WTC11 (cell line): ENCODE measurements around the gene UCK1.

Source experiments
- AFF4 ChIP-seq: sonication (generic); formaldehyde crosslinking; IDR thresholded peaks from 2 replicates; pipeline ENCODE4 v1.8.1; 2023; ENCODE audit warnings: mild to moderate bottlenecking, missing genetic modification reagents, borderline replicate concordance
- ATF3 ChIP-seq: sonication (generic); formaldehyde crosslinking; conservative IDR thresholded peaks from 2 replicates; pipeline ENCODE4 v1.8.1; 2022; ENCODE audit warnings: mild to moderate bottlenecking, missing genetic modification reagents
- CTCF ChIP-seq: fragments of 200-600 bp; IDR thresholded peaks from 2 replicates; pipeline ENCODE4 v1.8.0; 2022; ENCODE audit warnings: antibody characterized with exemption
- FOXP1 ChIP-seq: sonication (generic); formaldehyde crosslinking; IDR thresholded peaks from 2 replicates; pipeline ENCODE4 v1.8.0; 2022; ENCODE audit warnings: missing genetic modification reagents, mild to moderate bottlenecking, moderate library complexity, borderline replicate concordance
- HMGXB4 ChIP-seq: sonication (generic); formaldehyde crosslinking; IDR thresholded peaks from 2 replicates; pipeline ENCODE4 v1.8.1; 2023; ENCODE audit warnings: mild to moderate bottlenecking, moderate library complexity, missing genetic modification reagents
- MAX ChIP-seq: sonication (generic); formaldehyde crosslinking; IDR thresholded peaks from 2 replicates; pipeline ENCODE4 v1.8.0; 2022; ENCODE audit warnings: mild to moderate bottlenecking, missing genetic modification reagents
- MXD4 ChIP-seq: fragments of 250-450 bp; sonication (Bioruptor Pico); IDR thresholded peaks from 2 replicates; pipeline ENCODE4 v1.8.0; 2021; ENCODE audit warnings: mild to moderate bottlenecking, moderate library complexity, borderline replicate concordance
- OVOL2 ChIP-seq: fragments of 250-450 bp; sonication (Bioruptor Pico); IDR thresholded peaks from 2 replicates; pipeline ENCODE4 v1.9.0; 2021; ENCODE audit warnings: mild to moderate bottlenecking, borderline replicate concordance
- ZNF138 ChIP-seq: sonication (generic); formaldehyde crosslinking; conservative IDR thresholded peaks from 2 replicates; pipeline ENCODE4 v1.8.1; 2022; ENCODE audit warnings: mild to moderate bottlenecking, moderate library complexity, missing genetic modification reagents
- ZNF281 ChIP-seq: sonication (generic); formaldehyde crosslinking; IDR thresholded peaks from 2 replicates; pipeline ENCODE4 v1.8.0; 2023; ENCODE audit warnings: mild to moderate bottlenecking, missing genetic modification reagents

- TF ChIP-seq CTCF, result no peak
- TF ChIP-seq ZNF281 (CRISPR knock-in tag), result no peak
- TF ChIP-seq MAX (CRISPR knock-in tag), result no peak
- no peak for TF ChIP-seq AFF4 (CRISPR knock-in tag)
- no peak for TF ChIP-seq HMGXB4
- TF ChIP-seq ZNF138 (CRISPR knock-in tag), result no peak
- TF ChIP-seq MXD4 (CRISPR knock-in tag), result no peak
- TF ChIP-seq ATF3 (CRISPR knock-in tag), result no peak
- TF ChIP-seq OVOL2 (CRISPR knock-in tag), result no peak
- TF ChIP-seq FOXP1 (CRISPR knock-in tag), result no peak
Measured at GRCh38 chr9:131475111-131475955, 55.7 kb downstream of the UCK1 start.
